HG02981 (cell line): ENCODE measurements around the gene MTCL1.

Experiments
- ATAC-seq: cut with Tn5 transposase; IDR thresholded peaks from one replicate; pipeline ENCODE4 v1.9.1; 2021; ENCODE audit warnings: mild to moderate bottlenecking, moderate library complexity; ENCODE audit not compliant: unreplicated experiment

Gene MTCL1

GRCh38 chr18:8766559-8767293 is 61.4 kb downstream of the MTCL1 start:
- ATAC-seq = no peak

- no peak for ATAC-seq
These were observed 62.0 kb downstream of the MTCL1 start for GRCh38 chr18:8767340-8767739.

- ATAC-seq = no peak
These were observed 64.2 kb downstream of the MTCL1 start for GRCh38 chr18:8769509-8770095.

- ATAC-seq = no peak
These were observed 65.3 kb downstream of the MTCL1 start for GRCh38 chr18:8770657-8771056.

- ATAC-seq = no peak
These were observed 66.6 kb downstream of the MTCL1 start for GRCh38 chr18:8771930-8772329.

GRCh38 chr18:8773980-8774379 is 68.6 kb downstream of the MTCL1 start:
- no peak for ATAC-seq

- no peak for ATAC-seq
These were observed 70.9 kb downstream of the MTCL1 start for GRCh38 chr18:8776013-8776943.

- no peak for ATAC-seq
These were observed 72.5 kb downstream of the MTCL1 start for GRCh38 chr18:8777846-8778245.

GRCh38 chr18:8778386-8778785 is 73.0 kb downstream of the MTCL1 start:
- no peak for ATAC-seq

- no peak for ATAC-seq
These were observed 73.5 kb downstream of the MTCL1 start for GRCh38 chr18:8778824-8779223.

GRCh38 chr18:8779251-8779650 is 73.9 kb downstream of the MTCL1 start:
- no peak for ATAC-seq

- no peak for ATAC-seq
These were observed 74.9 kb downstream of the MTCL1 start for GRCh38 chr18:8780227-8780626.

GRCh38 chr18:8781671-8782070 is 76.3 kb downstream of the MTCL1 start:
- no peak for ATAC-seq

- no peak for ATAC-seq
These were observed 78.1 kb downstream of the MTCL1 start for GRCh38 chr18:8783335-8783993.

GRCh38 chr18:8783994-8784530 is 78.7 kb downstream of the MTCL1 start:
- no peak for ATAC-seq

- no peak for ATAC-seq
These were observed 79.9 kb downstream of the MTCL1 start for GRCh38 chr18:8785261-8785660.

GRCh38 chr18:8785855-8786482 is 80.6 kb downstream of the MTCL1 start:
- ATAC-seq = no peak

- ATAC-seq = no peak
These were observed 81.4 kb downstream of the MTCL1 start for GRCh38 chr18:8786483-8787370.

GRCh38 chr18:8787371-8787670 is 82.0 kb downstream of the MTCL1 start:
- ATAC-seq = no peak

GRCh38 chr18:8787794-8788193 is 82.4 kb downstream of the MTCL1 start:
- ATAC-seq = no peak
